Loucy (cell line): ENCODE results near the gene IL34.

ENCODE experiments used
- H2AFZ ChIP-seq: fragments of 200-600 bp; sonication (generic); 2 replicates; pipeline ENCODE4 v1.6.0; 2016; ENCODE audit warnings: antibody characterized with exemption, mild to moderate bottlenecking, low read length, moderate library complexity
- H3F3A ChIP-seq: fragments of 200-600 bp; 2 replicates; pipeline ENCODE4 v1.6.0; 2016; ENCODE audit warnings: antibody characterized with exemption, low read depth, mild to moderate bottlenecking
- H3K27me3 ChIP-seq: fragments of 200-600 bp; sonication (generic); 2 replicates; pipeline ENCODE4 v1.6.1; 2014; ENCODE audit warnings: low read length, mild to moderate bottlenecking; ENCODE audit not compliant: insufficient read depth, poor library complexity, severe bottlenecking
- H3K36me3 ChIP-seq: fragments of 200-600 bp; sonication (generic); 2 replicates; pipeline ENCODE4 v1.6.1; 2016; ENCODE audit warnings: low read length; ENCODE audit not compliant: insufficient read depth
- H3K4me1 ChIP-seq: fragments of 200-600 bp; sonication (generic); 2 replicates; pipeline ENCODE4 v1.5.1; 2014; ENCODE audit warnings: low read length, mild to moderate bottlenecking; ENCODE audit not compliant: insufficient read depth, poor library complexity, severe bottlenecking
- H3K4me2 ChIP-seq: fragments of 200-600 bp; sonication (generic); 2 replicates; pipeline ENCODE4 v1.6.0; 2014; ENCODE audit warnings: antibody characterized with exemption, low read length, low read depth, mild to moderate bottlenecking; ENCODE audit not compliant: poor library complexity, severe bottlenecking
- H3K4me3 ChIP-seq: fragments of 200-600 bp; sonication (generic); 2 replicates; pipeline ENCODE4 v1.5.1; 2014; ENCODE audit warnings: low read length, mild to moderate bottlenecking, mixed read lengths; ENCODE audit not compliant: poor library complexity, severe bottlenecking
- H3K79me2 ChIP-seq: fragments of 200-600 bp; sonication (generic); 2 replicates; pipeline ENCODE4 v1.6.1; 2014; ENCODE audit warnings: low read length; ENCODE audit not compliant: insufficient read depth
- H3K9ac ChIP-seq: fragments of 200-600 bp; sonication (generic); 2 replicates; pipeline ENCODE4 v1.6.0; 2014; ENCODE audit warnings: mild to moderate bottlenecking, low read depth, low read length, moderate library complexity; ENCODE audit not compliant: poor library complexity, severe bottlenecking
- H3K9me2 ChIP-seq: fragments of 200-600 bp; sonication (generic); replicated peaks from 2 replicates; pipeline ENCODE4 v1.6.1; 2016; ENCODE audit warnings: low read depth, low read length, mixed read lengths
- H3K9me3 ChIP-seq: fragments of 200-600 bp; sonication (generic); 2 replicates; pipeline ENCODE4 v1.6.1; 2014; ENCODE audit warnings: mild to moderate bottlenecking, antibody characterized with exemption, low read length, low read depth; ENCODE audit not compliant: insufficient read depth
- H4K20me1 ChIP-seq: fragments of 200-600 bp; sonication (generic); 2 replicates; pipeline ENCODE4 v1.6.0; 2014; ENCODE audit warnings: antibody characterized with exemption, low read length, mild to moderate bottlenecking; ENCODE audit not compliant: insufficient read depth, poor library complexity, severe bottlenecking
- CTCF ChIP-seq: fragments of 200-600 bp; sonication (generic); conservative IDR thresholded peaks from 2 replicates; pipeline ENCODE4 v1.5.1; 2014; ENCODE audit warnings: mild to moderate bottlenecking, antibody characterized with exemption, low read length
- EZH2phosphoT487 ChIP-seq: fragments of 200-600 bp; IDR thresholded peaks from 2 replicates; pipeline ENCODE4 v1.6.1; 2018; ENCODE audit warnings: antibody characterized with exemption, mild to moderate bottlenecking, moderate library complexity, borderline replicate concordance

IL34 gene

GRCh38 chr16:70663524-70664324 is 17.4 kb downstream of the IL34 start:
- Histone ChIP-seq H3K27me3 (no peaks in the 10 kb centered on the region), H3K36me3 (peaks cover 7% of the 10 kb centered on the region; the same call in 1 of the 2 replicates)
- TF ChIP-seq CTCF, result no peak
- no peak for TF ChIP-seq EZH2phosphoT487

GRCh38 chr16:70664325-70665112 is 18.2 kb downstream of the IL34 start:
- TF ChIP-seq CTCF, result no peak
- no peak for TF ChIP-seq EZH2phosphoT487
- Histone ChIP-seq H3K79me2 (no peaks in the 10 kb centered on the region), H3K4me2 (no peak overlapping the region), H3K4me3 (no peak overlapping the region), H4K20me1 (no peaks in the 10 kb centered on the region), H3F3A (no peaks in the 10 kb centered on the region), H3K4me1 (no peaks in the 10 kb centered on the region), H3K36me3 (peaks cover 7% of the 10 kb centered on the region; the same call in 1 of the 2 replicates), H3K9ac (no peak overlapping the region), H3K9me2 (no peaks in the 10 kb centered on the region), H2AFZ (no peak overlapping the region), H3K27me3 (no peaks in the 10 kb centered on the region), H3K9me3 (no peaks in the 10 kb centered on the region)

More at GRCh38 chr16:70663524-70664324, 17.4 kb downstream of the IL34 start:
- Histone ChIP-seq H2AFZ (no peak overlapping the region), H3K9me2 (no peaks in the 10 kb centered on the region), H3K4me1 (no peaks in the 10 kb centered on the region), H3K4me3 (no peak overlapping the region), H3K4me2 (no peak overlapping the region), H3K9me3 (no peaks in the 10 kb centered on the region), H3F3A (no peaks in the 10 kb centered on the region), H4K20me1 (no peaks in the 10 kb centered on the region), H3K9ac (no peak overlapping the region), H3K79me2 (no peaks in the 10 kb centered on the region)

GRCh38 chr16:70665113-70665694 is 18.8 kb downstream of the IL34 start:
- Histone ChIP-seq H3K9me2 (no peaks in the 10 kb centered on the region), H3K9me3 (no peaks in the 10 kb centered on the region), H2AFZ (no peak overlapping the region), H4K20me1 (no peaks in the 10 kb centered on the region), H3K36me3 (peaks cover 7% of the 10 kb centered on the region; the same call in 1 of the 2 replicates), H3K79me2 (no peaks in the 10 kb centered on the region), H3K4me2 (no peak overlapping the region), H3F3A (no peaks in the 10 kb centered on the region), H3K4me1 (no peaks in the 10 kb centered on the region), H3K9ac (no peak overlapping the region), H3K27me3 (no peaks in the 10 kb centered on the region), H3K4me3 (no peak overlapping the region)
- TF ChIP-seq EZH2phosphoT487 (no peak), CTCF (no peak)
